Measurements from ENCODE around the gene ALKBH1.
A peak's percentile ranks its signal among the peaks of the same experiment; 100 is the strongest.

Gene ALKBH1

DNA sequence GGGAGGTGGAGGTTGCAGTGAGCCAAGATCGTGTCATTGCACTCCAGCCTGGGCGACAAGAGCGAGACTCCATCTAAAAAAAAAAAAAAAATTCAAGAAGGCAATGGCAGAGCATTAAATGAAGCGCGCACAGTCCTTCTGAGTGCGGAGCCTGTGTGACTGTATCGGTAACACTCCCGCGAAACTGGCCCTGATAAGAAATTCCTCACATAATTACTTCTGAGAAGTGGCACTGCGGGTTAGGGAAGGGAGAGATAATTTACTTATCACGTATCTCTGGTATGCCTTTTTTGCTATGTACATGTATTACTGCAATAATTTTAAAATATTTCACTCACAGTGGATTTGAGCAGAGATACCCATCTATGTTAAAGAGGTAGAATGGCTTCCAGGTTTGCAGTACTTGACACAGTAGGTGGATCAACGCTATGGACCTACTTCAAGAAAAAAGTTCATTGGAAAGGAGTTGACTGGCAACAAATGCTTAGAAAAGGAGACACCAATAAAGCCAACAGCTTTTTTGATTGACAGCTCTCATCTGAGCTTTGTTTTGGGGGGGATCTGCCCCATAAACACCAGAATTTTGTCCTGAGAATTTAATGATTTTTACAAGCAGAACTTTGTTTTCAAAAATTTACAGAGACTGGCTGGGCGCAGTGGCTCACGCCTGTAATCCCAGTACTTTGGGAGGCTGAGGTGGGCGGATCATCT, 62.1 kb downstream of the ALKBH1 start:
- no peaks in the 10 kb centered on the region for H3K9me3 ChIP-seq (ENCODE audit: control insufficient read depth, insufficient read depth, low read length)
- TF ChIP-seq CTCF (IDR thresholded peaks at IDR 0.05; ENCODE audit: low read depth, low read length, poor library complexity, severe bottlenecking) (no peak), EZH2phosphoT487 (IDR thresholded peaks at IDR 0.05; ENCODE audit: borderline replicate concordance, low read length) (no peak)
- H3K4me2 ChIP-seq (ENCODE audit: low read length): no peak overlapping the region
- no peak overlapping the region for H3K27ac ChIP-seq (ENCODE audit: low read depth, low read length)
- H3K79me2 ChIP-seq (ENCODE audit: control insufficient read depth, low read length): no peaks in the 10 kb centered on the region
- H3K4me3 ChIP-seq (ENCODE audit: low read length): no peak overlapping the region
- no peaks in the 10 kb centered on the region for H4K20me1 ChIP-seq (ENCODE audit: control insufficient read depth, insufficient read depth, low read depth, low read length)
- H3K27me3 ChIP-seq (ENCODE audit: control insufficient read depth, low read length): no peaks in the 10 kb centered on the region
- peaks cover 18% of the 10 kb centered on the region for H3K4me1 ChIP-seq (ENCODE audit: control insufficient read depth, low read length)
- no peaks in the 10 kb centered on the region for H3K9me2 ChIP-seq (replicated peaks; ENCODE audit: control insufficient read depth, low read length)
- 0 out of 2 replicates have a peak, but pooled peaks cover 2% of the 10 kb centered on the region for H3F3A ChIP-seq (ENCODE audit: control insufficient read depth, insufficient read depth)
- H3K36me3 ChIP-seq (ENCODE audit: control insufficient read depth, low read length): no peaks in the 10 kb centered on the region

DNA sequence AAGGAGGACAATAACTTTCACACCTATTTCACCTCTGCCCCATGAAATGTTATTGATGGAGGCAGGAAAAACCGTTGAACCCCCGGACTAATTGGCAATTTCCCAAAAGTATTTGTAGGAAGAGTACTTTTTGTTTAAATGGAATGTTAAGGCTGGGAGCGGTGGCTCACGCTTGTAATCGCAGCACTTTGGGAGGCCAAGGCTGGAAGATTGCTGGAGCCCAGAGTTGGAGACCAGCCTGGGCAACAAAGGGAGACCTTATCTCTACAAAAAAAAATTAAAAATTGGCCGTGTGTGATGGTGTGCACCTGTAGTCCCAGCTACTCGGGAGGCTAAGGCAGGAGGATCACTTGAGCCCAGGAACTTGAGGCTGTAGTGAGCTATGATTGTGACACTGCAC, 65.4 kb downstream of the ALKBH1 start:
- Histone ChIP-seq H3F3A (ENCODE audit: control insufficient read depth, insufficient read depth) (0 out of 2 replicates have a peak, but pooled peaks cover 2% of the 10 kb centered on the region), H4K20me1 (ENCODE audit: control insufficient read depth, insufficient read depth, low read depth, low read length) (no peaks in the 10 kb centered on the region), H3K9me2 (replicated peaks; ENCODE audit: control insufficient read depth, low read length) (no peaks in the 10 kb centered on the region), H3K36me3 (ENCODE audit: control insufficient read depth, low read length) (no peaks in the 10 kb centered on the region), H3K9me3 (ENCODE audit: control insufficient read depth, insufficient read depth, low read length) (no peaks in the 10 kb centered on the region), H3K4me3 (ENCODE audit: low read length) (peak overlapping the region; percentile 70), H3K27me3 (ENCODE audit: control insufficient read depth, low read length) (no peaks in the 10 kb centered on the region), H3K4me2 (ENCODE audit: low read length) (peak overlapping the region; percentile 89), H3K27ac (ENCODE audit: low read depth, low read length) (no peak overlapping the region), H3K4me1 (ENCODE audit: control insufficient read depth, low read length) (peaks cover 19% of the 10 kb centered on the region), H3K79me2 (ENCODE audit: control insufficient read depth, low read length) (no peaks in the 10 kb centered on the region)
- no peak for TF ChIP-seq CTCF (IDR thresholded peaks at IDR 0.05; ENCODE audit: low read depth, low read length, poor library complexity, severe bottlenecking)
- TF ChIP-seq EZH2phosphoT487 (IDR thresholded peaks at IDR 0.05; ENCODE audit: borderline replicate concordance, low read length): no peak

DNA sequence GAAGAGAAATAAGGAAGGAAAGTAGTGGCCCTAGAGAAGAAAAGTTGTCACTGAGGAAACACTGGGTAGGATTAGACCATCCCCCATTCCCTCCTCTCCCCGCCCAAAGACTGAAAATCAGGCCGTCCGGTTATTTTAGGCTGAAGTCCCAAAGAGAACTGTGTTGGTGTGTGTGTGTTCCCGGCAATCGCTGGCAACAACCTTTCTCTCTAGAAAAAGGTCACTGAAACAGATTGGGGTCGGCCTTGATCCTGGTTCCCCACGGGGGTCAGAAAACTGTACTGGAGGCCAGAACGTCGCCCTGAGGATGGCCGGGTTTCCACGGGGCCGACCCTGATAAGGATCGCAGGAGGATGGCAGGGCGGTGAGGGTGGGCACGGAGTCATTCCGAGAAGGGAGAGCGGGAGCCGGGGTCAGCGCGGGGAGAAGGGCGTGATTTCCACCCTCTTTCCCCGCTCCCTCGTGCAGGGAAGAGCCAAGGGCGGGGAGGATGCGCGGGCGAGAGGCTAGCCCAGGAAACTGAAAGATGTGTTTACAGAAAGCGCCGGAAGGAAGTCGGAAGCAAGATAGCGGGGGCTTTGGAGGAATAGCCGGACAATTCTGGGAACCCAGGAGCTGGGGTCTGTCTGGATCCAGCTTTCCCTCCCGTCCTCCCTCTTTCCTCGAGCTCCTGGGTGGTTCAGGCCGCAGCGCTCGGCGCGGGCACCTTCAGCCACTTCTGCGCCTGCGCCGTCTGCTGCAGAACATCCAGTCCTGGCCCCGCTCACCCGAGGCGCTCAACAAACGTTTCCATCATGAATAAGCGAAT, 66.1 kb downstream of the ALKBH1 start:
- 0 out of 2 replicates have a peak, but pooled peaks cover 2% of the 10 kb centered on the region for H3F3A ChIP-seq (ENCODE audit: control insufficient read depth, insufficient read depth)
- peak overlapping the region; percentile 89 for H3K4me2 ChIP-seq (ENCODE audit: low read length)
- H3K79me2 ChIP-seq (ENCODE audit: control insufficient read depth, low read length): no peaks in the 10 kb centered on the region
- H3K27ac ChIP-seq (ENCODE audit: low read depth, low read length): peak overlapping the region; percentile 50
- H3K9me3 ChIP-seq (ENCODE audit: control insufficient read depth, insufficient read depth, low read length): no peaks in the 10 kb centered on the region
- H3K27me3 ChIP-seq (ENCODE audit: control insufficient read depth, low read length): no peaks in the 10 kb centered on the region
- H4K20me1 ChIP-seq (ENCODE audit: control insufficient read depth, insufficient read depth, low read depth, low read length): no peaks in the 10 kb centered on the region
- TF ChIP-seq CTCF (IDR thresholded peaks at IDR 0.05; ENCODE audit: low read depth, low read length, poor library complexity, severe bottlenecking) (no peak), EZH2phosphoT487 (IDR thresholded peaks at IDR 0.05; ENCODE audit: borderline replicate concordance, low read length) (no peak)
- H3K9me2 ChIP-seq (replicated peaks; ENCODE audit: control insufficient read depth, low read length): no peaks in the 10 kb centered on the region
- peak overlapping the region; percentile 70 for H3K4me3 ChIP-seq (ENCODE audit: low read length)
- H3K36me3 ChIP-seq (ENCODE audit: control insufficient read depth, low read length): no peaks in the 10 kb centered on the region
- H3K4me1 ChIP-seq (ENCODE audit: control insufficient read depth, low read length): peaks cover 19% of the 10 kb centered on the region
